Measurements from ENCODE around the gene NPPB.

NPPB gene

DNA sequence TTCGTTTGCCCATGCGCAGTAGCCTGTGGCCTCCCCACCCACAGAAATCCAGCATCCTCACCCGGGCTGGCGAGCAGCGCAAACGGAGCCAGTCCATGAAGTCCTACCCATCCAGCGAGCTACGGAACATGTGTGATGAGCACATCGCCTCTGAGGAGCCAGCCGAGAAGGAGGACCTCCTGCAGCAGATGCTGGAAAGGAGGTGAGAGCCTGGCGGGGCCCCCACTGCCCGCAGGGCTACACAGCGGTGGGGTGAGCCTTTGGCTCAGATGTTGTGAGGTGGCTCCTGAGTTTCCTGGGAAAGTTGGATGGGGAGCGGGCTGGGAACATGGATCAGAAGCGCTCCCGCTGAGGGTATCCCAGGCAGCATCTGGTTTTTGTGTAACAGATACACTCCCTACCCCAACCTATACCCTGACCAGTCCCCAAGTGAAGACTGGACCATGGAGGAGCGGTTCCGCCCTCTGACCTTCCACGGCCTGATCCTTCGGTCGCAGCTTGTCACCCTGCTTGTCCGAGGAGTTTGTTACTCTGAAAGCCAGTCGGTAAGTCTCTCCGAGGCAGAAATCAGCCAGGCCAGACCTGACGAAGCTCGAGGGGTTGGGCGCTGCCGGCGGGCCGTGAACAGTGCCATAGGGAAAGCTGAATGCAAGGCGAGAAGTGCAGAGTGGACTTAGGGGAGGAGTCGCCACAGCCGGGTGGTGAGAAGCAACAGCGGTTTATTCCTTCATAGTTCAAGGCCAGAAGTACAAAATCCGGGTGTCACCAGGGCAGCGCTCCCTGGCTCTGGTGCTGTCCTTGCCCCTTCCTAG is 21.6 kb downstream of the NPPB start:
- TF ChIP-seq, protein P1, sequence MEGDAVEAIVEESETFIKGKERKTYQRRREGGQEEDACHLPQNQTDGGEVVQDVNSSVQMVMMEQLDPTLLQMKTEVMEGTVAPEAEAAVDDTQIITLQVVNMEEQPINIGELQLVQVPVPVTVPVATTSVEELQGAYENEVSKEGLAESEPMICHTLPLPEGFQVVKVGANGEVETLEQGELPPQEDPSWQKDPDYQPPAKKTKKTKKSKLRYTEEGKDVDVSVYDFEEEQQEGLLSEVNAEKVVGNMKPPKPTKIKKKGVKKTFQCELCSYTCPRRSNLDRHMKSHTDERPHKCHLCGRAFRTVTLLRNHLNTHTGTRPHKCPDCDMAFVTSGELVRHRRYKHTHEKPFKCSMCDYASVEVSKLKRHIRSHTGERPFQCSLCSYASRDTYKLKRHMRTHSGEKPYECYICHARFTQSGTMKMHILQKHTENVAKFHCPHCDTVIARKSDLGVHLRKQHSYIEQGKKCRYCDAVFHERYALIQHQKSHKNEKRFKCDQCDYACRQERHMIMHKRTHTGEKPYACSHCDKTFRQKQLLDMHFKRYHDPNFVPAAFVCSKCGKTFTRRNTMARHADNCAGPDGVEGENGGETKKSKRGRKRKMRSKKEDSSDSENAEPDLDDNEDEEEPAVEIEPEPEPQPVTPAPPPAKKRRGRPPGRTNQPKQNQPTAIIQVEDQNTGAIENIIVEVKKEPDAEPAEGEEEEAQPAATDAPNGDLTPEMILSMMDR (IDR thresholded peaks at IDR 0.05; ENCODE audit: low read depth, low read length) = no peak
- no peak for DNase-seq (ENCODE audit: extremely low read depth, low read depth)

DNA sequence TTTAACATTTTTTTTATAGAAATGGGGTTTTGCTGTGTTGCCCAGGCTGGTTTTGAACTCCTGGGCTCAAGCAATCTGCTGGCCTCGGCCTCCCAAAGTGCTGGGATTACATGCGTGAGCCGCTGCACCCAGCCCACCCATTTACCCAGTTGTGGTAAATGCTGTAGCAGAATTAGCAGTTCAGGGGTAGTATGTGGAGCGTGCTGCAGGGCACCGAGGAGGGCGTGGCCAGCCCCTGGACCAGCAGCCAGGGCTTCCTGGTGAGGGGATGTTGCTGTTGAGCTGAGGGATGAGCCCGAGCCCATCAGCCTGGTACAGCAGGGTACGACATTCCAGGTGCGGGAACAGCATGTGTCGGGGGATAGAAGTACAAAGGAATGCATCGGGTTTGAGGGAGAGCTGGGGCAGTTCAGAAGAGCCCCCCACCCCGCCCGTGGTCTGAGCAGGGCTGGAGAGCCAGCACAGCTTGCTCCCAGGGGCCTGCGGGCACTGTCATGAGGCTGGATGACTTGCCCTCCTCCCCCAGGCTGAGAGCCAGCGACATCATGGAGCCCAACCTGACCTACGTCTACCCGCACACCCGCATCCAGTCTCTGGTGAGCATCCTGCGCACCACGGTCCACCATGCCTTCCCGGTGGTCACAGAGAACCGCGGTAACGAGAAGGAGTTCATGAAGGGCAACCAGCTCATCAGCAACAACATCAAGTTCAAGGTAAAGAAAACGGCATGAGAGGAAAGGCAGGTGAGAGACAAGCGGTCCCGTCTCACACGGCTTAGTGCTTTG is 23.1 kb downstream of the NPPB start:
- TF ChIP-seq, protein P1 (IDR thresholded peaks at IDR 0.05; ENCODE audit: low read depth, low read length) = no peak
- no peak for DNase-seq (ENCODE audit: extremely low read depth, low read depth)

DNA sequence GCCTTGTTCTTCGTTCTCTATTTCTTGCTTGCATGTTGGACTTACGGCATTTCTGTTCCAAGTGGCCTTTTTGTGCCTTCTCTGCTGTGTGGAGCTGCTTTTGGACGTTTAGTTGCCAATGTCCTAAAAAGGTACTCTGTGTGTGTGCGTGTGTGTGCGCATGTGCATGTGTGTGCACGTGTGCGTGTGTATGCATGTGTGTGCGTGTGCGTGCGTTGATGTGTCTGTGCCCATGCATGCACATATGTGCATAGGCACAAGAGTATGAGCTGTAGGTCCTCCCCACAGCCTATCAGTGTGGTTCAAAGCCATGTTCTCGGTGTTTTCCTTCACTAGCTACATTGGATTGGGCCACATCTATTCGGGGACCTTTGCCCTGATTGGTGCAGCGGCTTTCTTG is 24.8 kb downstream of the NPPB start:
- no peak for DNase-seq (ENCODE audit: extremely low read depth, low read depth)
- TF ChIP-seq, protein P1 (IDR thresholded peaks at IDR 0.05; ENCODE audit: low read depth, low read length) = no peak

DNA sequence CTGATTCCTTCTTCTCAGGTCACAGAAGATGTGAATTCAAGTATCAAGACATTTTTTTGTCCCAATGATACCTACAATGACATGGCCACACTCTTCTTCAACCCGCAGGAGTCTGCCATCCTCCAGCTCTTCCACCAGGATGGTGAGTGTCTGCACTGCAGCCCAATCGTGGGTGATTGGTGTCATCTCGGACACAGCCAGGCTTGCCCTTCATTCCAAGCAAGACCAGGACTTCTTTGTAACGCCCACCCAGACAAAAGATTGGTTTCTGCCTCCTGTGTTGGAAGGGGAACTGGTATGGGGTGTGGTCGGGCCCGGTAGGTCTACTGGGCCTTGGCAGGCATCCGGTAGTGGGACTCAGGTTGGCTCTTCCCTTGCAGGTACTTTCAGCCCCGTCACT is 25.2 kb downstream of the NPPB start:
- DNase-seq (ENCODE audit: extremely low read depth, low read depth) = no peak

DNA sequence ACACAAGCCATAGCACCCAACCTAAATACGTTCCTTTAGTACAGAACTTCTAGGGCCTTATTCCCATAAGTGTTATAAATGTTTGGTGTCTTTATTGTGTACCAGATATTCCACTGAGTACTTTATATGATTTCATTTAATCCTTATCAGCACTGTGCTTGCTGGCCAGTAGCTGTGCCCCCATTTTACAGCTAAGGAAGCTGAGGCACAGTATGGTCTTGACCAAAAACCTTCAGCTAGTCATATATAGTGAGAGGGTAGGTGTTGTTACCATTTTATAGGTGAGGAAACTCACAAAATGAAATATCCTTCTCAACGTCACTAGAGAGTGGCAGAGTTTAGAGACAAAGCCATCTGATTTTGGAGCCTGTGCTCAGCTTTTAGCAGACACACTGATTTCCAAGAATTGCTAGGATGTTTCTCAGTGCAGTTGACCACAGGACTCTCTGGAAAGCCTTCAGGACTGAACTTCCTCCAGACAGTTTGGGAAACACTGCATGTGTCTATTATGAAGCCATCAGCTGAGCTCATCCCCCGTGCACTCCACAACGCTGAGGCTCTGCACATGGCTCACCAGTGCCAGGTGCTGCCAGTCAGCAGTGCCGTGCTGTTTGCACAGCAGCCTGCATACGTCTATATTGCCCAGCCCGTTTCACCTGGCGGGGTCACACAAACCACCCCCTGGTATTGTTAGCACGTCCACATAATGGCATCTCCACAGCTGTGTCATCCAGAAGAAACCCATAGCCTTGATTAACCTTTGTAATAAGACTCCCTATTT is 26.6 kb downstream of the NPPB start:
- no peak for DNase-seq (ENCODE audit: extremely low read depth, low read depth)
- TF ChIP-seq, protein P1 (IDR thresholded peaks at IDR 0.05; ENCODE audit: low read depth, low read length) = no peak

More for the DNA sequence above, 25.2 kb downstream of the NPPB start:
- TF ChIP-seq, protein P1 (IDR thresholded peaks at IDR 0.05; ENCODE audit: low read depth, low read length) = no peak

DNA sequence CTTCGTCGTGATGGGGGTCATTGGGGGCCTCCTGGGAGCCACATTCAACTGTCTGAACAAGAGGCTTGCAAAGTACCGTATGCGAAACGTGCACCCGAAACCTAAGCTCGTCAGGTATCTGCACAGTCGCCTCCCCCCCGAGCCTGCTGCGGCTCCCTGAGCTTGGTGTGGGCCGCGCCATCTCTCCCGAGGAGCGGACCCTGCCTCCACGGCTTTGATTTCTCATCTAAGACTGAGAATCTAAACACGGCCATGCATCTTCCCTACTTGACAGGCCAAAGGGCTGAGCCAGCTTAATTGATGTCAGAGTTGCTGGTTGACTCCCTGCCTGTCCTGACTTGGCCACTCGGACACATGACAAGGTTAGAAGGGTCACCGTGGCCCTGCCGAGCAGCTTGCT is 30.2 kb downstream of the NPPB start:
- DNase-seq (ENCODE audit: extremely low read depth, low read depth) = no peak
- TF ChIP-seq, protein P1 (IDR thresholded peaks at IDR 0.05; ENCODE audit: low read depth, low read length) = no peak

Measured in AG09319 (cell line).